ENCODE measurements around the gene ABHD3. TPM values are rescaled to one million over a fixed set of nuclear protein-coding genes. Genes with fewer than 3 reads are reported as not detected.
A peak's percentile ranks its signal among the peaks of the same experiment; 100 is the strongest.

ABHD3 gene
- total RNA-seq, 3 donors from 2014 or later: 12.6 to 16.2 (median 13.1) TPM

DNA sequence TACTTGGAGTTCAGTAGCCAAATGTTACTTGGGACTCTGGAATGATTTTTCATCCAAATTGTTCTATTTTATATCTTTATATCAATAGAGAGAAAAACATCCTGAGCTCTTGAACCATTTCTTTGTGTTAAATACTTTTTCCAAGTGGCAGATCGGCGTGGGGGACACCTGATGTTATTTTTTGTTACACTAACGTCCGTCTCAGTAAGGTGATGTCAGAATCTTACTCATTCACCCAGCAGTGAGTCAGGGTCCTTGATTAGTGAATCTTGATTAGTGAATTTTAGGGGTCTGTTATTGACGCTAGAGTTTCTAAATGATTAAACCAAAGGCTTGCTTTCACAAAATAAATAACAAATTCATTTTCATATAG lies 37.7 kb upstream of the ABHD3 start:
- intact Hi-C loops (cut with DNase I; ENCODE audit: low total_unique reads): no loop called here
- Histone ChIP-seq H3K27ac (no peak overlapping the region), H3K4me3 (peak overlapping the region; percentile 84 to 97 (median 94)), H3K4me1 (no peaks in the 10 kb centered on the region), H3K36me3 (no peaks in the 10 kb centered on the region), H3K9me3 (no peaks in the 10 kb centered on the region), H3K27me3 (no peaks in the 10 kb centered on the region)
- no peak for DNase-seq (ENCODE audit: low spot score in 2 of 2)
- TF ChIP-seq POLR2AphosphoS5 (IDR thresholded peaks at IDR 0.05): no peak
- TF ChIP-seq, protein P1, sequence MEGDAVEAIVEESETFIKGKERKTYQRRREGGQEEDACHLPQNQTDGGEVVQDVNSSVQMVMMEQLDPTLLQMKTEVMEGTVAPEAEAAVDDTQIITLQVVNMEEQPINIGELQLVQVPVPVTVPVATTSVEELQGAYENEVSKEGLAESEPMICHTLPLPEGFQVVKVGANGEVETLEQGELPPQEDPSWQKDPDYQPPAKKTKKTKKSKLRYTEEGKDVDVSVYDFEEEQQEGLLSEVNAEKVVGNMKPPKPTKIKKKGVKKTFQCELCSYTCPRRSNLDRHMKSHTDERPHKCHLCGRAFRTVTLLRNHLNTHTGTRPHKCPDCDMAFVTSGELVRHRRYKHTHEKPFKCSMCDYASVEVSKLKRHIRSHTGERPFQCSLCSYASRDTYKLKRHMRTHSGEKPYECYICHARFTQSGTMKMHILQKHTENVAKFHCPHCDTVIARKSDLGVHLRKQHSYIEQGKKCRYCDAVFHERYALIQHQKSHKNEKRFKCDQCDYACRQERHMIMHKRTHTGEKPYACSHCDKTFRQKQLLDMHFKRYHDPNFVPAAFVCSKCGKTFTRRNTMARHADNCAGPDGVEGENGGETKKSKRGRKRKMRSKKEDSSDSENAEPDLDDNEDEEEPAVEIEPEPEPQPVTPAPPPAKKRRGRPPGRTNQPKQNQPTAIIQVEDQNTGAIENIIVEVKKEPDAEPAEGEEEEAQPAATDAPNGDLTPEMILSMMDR (IDR thresholded peaks at IDR 0.05): no peak

DNA sequence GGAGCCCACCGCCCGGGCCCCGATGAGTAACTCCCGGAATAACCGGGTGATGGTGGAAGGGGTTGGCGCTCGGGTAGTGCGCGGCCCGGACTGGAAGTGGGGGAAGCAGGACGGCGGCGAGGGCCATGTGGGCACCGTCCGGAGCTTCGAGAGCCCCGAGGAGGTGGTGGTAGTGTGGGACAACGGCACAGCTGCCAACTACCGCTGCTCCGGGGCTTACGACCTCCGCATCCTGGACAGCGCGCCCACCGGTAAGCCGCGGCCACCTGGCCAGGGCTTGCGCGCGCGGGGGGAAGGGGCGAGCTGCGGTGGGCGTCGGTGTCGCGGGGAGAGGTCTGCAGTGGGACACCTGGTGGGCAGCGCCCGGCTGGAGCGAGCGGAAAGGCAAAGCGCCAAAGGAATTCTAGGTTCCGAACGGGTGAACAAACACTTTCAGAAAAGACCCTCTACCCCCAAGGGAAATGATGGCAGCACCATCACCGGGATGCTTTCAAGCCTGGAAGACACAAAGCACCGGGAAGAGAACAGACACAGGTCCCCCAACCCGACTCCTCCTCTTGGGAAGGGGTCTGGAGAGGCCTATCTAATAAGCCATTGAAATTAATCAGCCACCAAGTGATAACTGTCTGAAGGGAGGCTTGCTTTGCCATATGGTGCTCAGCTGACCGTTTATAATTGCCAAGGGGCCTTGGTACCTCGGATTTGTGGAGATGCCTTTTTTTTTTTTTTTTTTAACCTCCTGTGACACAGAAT lies 37.2 kb upstream of the ABHD3 start:
- Histone ChIP-seq H3K27ac (peak overlapping the region; percentile 98 to 99), H3K4me3 (peak overlapping the region; percentile 84 to 97 (median 94)), H3K27me3 (no peaks in the 10 kb centered on the region), H3K9me3 (no peaks in the 10 kb centered on the region), H3K4me1 (no peaks in the 10 kb centered on the region), H3K36me3 (no peaks in the 10 kb centered on the region)
- no peak for DNase-seq (ENCODE audit: low spot score in 2 of 2)
- intact Hi-C loops (cut with DNase I; ENCODE audit: low total_unique reads): no loop called here
- TF ChIP-seq, protein P1 (IDR thresholded peaks at IDR 0.05): no peak
- no peak for TF ChIP-seq POLR2AphosphoS5 (IDR thresholded peaks at IDR 0.05)
- TF ChIP-seq POLR2A (IDR thresholded peaks at IDR 0.05): no peak

- TF ChIP-seq, protein P1 (IDR thresholded peaks at IDR 0.05): no peak
- TF ChIP-seq POLR2A (IDR thresholded peaks at IDR 0.05) (no peak), POLR2AphosphoS5 (IDR thresholded peaks at IDR 0.05) (no peak)
- Histone ChIP-seq H3K4me1 (no peaks in the 10 kb centered on the region), H3K36me3 (no peaks in the 10 kb centered on the region), H3K27me3 (no peaks in the 10 kb centered on the region), H3K27ac (peak overlapping the region; percentile 98 to 99), H3K9me3 (no peaks in the 10 kb centered on the region), H3K4me3 (peak overlapping the region; percentile 84 to 97 (median 94))
- DNase-seq (ENCODE audit: low spot score in 2 of 2): no peak
- intact Hi-C loops (cut with DNase I; ENCODE audit: low total_unique reads): no loop called here
Measured at GRCh38 chr18:21741312-21741561, 36.7 kb upstream of the ABHD3 start.

DNA sequence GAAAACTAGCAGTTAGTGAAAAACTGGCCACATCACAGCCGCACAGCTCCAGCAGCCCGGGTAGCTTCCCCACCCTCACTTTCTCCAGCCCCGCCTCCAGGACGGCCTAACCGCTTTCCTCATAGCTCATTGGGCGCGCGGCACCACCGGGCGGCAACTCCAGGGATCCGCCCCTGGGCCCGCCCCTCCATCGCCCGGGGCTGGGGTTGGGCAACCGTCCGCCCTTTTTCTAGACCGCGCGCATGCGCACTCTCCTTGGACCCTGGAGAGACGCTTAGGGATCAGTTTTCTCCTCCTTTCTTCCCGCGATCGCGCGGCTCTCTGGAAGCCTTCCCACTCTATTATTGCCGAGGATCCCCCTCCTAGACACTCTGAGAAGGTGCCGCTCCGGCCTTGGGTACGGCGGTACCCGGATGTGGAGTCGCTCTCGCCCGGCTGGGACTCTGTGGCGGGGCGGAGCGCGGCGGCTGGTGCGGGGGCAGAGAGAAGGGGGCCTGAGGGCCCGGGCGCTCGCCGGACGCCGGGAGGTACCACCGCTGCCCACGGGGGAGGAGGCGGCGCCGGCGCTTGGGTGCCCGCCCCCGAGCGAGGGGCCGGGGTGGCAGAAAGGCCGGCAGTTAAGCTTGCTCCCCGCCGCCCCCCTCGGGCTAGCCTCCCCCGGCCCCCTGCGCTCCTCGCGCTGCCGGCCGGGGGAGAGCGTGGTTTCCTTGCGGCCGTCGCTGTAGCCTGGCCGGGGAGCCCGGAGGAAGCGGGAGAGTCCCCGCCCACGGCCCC lies 36.2 kb upstream of the ABHD3 start, which contains the start of gene MIB1:
Gene MIB1 (plus strand): TSS at position 255 of the 774 bp plus-strand sequence. CDS start 792 bp downstream, outside the sequence.
- H3K36me3 ChIP-seq: no peaks in the 10 kb centered on the region
- no peaks in the 10 kb centered on the region for H3K9me3 ChIP-seq
- H3K27me3 ChIP-seq: no peaks in the 10 kb centered on the region
- H3K4me3 ChIP-seq: peak within 1 kb of the TSS; percentile 84 to 97 (median 94)
- intact Hi-C loops (cut with DNase I; ENCODE audit: low total_unique reads): no loop called here
- H3K27ac ChIP-seq: peak within 1 kb of the TSS; percentile 98 to 99
- DNase-seq (ENCODE audit: low spot score in 2 of 2): peak; percentile 97 to 98
- peak; percentile 66 for TF ChIP-seq POLR2A (IDR thresholded peaks at IDR 0.05)
- TF ChIP-seq POLR2AphosphoS5 (IDR thresholded peaks at IDR 0.05): peak; percentile 63 to 90 (median 82)
- TF ChIP-seq, protein P1 (IDR thresholded peaks at IDR 0.05): no peak
- H3K4me1 ChIP-seq: no peaks in the 10 kb centered on the region
